ENCODE results near the gene IGFBP4.

DNA sequence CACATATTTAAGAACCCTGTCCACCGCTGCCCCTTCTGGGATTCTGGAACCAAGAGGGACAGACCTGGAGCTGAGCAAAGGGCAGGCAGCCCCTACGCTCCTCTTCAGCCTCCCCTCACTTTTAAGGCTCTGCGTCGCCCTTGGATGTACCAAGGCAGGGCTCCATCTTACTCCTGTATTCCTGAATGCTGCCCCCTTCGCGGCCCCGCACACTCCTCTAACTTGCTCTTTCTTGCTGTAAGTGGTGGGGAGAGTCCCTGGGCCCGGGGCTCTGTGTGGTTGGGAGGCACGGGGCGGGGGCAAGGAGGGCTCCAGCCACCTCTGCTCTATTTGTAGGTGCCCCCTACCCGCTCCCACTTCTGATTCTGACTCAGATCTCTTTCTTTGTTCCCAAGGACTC lies 56.9 kb downstream of the IGFBP4 start:
- TF ChIP-seq CTCF (IDR thresholded peaks at IDR 0.05 in 2 of 3, conservative IDR thresholded peaks at IDR 0.05 in 1 of 3; ENCODE audit: control insufficient read depth in 2 of 3, extremely low read depth in 1 of 3, insufficient read depth in 1 of 3, low read depth in 3 of 3, low read length in 3 of 3) (no peak), REST (IDR thresholded peaks at IDR 0.05; ENCODE audit: low read depth, low read length) (no peak), KDM1A (IDR thresholded peaks at IDR 0.05; ENCODE audit: borderline replicate concordance) (no peak), CBFB (IDR thresholded peaks at IDR 0.05; ENCODE audit: low read depth) (no peak), EP300 (IDR thresholded peaks at IDR 0.05; ENCODE audit: borderline replicate concordance in 1 of 2, control insufficient read depth in 1 of 2, low read depth in 2 of 2, low read length in 2 of 2) (no peak), RB1 (IDR thresholded peaks at IDR 0.05; ENCODE audit: borderline replicate concordance) (no peak), USF2 (IDR thresholded peaks at IDR 0.05; ENCODE audit: borderline replicate concordance, low read depth, low read length) (no peak), ATF2 (IDR thresholded peaks at IDR 0.05; ENCODE audit: low read length) (no peak), POLR2AphosphoS5 (IDR thresholded peaks at IDR 0.05; ENCODE audit: low read length) (no peak), EZH2 (IDR thresholded peaks at IDR 0.05; ENCODE audit: borderline replicate concordance, control insufficient read depth, low read depth, low read length) (no peak), IKZF1 (conservative IDR thresholded peaks at IDR 0.05) (no peak), POLR2A (IDR thresholded peaks at IDR 0.05; ENCODE audit: low read depth, low read length) (no peak), MYC (IDR thresholded peaks at IDR 0.05; ENCODE audit: insufficient read depth, insufficient read length, insufficient replicate concordance, low read length, severe bottlenecking) (no peak)
- TF ChIP-seq, protein P1, sequence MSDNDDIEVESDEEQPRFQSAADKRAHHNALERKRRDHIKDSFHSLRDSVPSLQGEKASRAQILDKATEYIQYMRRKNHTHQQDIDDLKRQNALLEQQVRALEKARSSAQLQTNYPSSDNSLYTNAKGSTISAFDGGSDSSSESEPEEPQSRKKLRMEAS (IDR thresholded peaks at IDR 0.05; ENCODE audit: low read depth, low read length): no peak
